Thoracic aorta (tissue), 2 donors: ENCODE measurements around the gene TULP1. TPM values are rescaled to one million over a fixed set of nuclear protein-coding genes. Genes with fewer than 3 reads are reported as not detected.

ENCODE experiments used
- ATAC-seq: fragments of 150-250 bp; one replicate; pipeline ENCODE4 v1.8.0; 2017; ENCODE audit warnings: low read depth; ENCODE audit not compliant: insufficient number of reproducible peaks, low FRiP score
- DNase-seq: peaks from one replicate; pipeline ENCODE4 v3.0.0-alpha.2; 2020; ENCODE audit warnings: low spot score
- H3K27ac ChIP-seq, 2 donors: fragments of 200-600 bp; sonication (generic); 1 replicate in 1 of 2; 2 replicates in 1 of 2; pipeline ENCODE4 v1.5.1; 2016; ENCODE audit warnings: mild to moderate bottlenecking in 2 of 2, moderate library complexity in 2 of 2
- H3K27me3 ChIP-seq: fragments of 200-600 bp; sonication (generic); replicated peaks from 2 replicates; pipeline ENCODE4 v1.6.0; 2016; ENCODE audit warnings: mild to moderate bottlenecking; ENCODE audit not compliant: insufficient read depth
- H3K36me3 ChIP-seq: fragments of 200-600 bp; sonication (generic); one replicate; pipeline ENCODE4 v1.5.1; 2016
- H3K4me1 ChIP-seq, 2 donors: fragments of 200-600 bp; sonication (generic); 1 replicate in 1 of 2; 2 replicates in 1 of 2; pipeline versions ENCODE4 v1.5.1 to v1.6.0; 2016; ENCODE audit warnings: low read depth in 2 of 2, mild to moderate bottlenecking in 1 of 2; ENCODE audit not compliant: control insufficient read depth in 1 of 2
- H3K4me3 ChIP-seq: fragments of 200-600 bp; sonication (generic); 2 replicates; pipeline ENCODE4 v1.5.1; 2016; ENCODE audit warnings: mild to moderate bottlenecking
- H3K9me3 ChIP-seq: fragments of 200-600 bp; sonication (generic); 2 replicates; pipeline ENCODE4 v1.5.1; 2016
- CTCF ChIP-seq: fragments of 200-600 bp; sonication (generic); IDR thresholded peaks from one replicate; pipeline ENCODE4 v1.5.1; 2019; ENCODE audit warnings: antibody characterized with exemption
- total RNA-seq, 2 donors: library from RNA; depleted of rRNA; stranded (reverse); fragments of >200 nt; gene quantifications; one replicate each; pipeline versions ENCODE4 v1.1.0 to v1.2.3, GENCODE V29; 2016

TULP1 gene
- total RNA-seq, 2 donors from 2014 or later = not detected

GRCh38 chr6:35471836-35472345, 40.8 kb downstream of the TULP1 start:
- H3K27ac ChIP-seq = no peak overlapping the region
- peaks cover 0 to 40% of the 10 kb centered on the region in 2 donors for H3K4me1 ChIP-seq
- H3K27me3 ChIP-seq = no peaks in the 10 kb centered on the region
- DNase-seq (no peak), ATAC-seq (no peak)
- no peaks in the 10 kb centered on the region for H3K9me3 ChIP-seq
- no peak for TF ChIP-seq CTCF
- H3K4me3 ChIP-seq = no peak overlapping the region
- H3K36me3 ChIP-seq = peaks cover 46% of the 10 kb centered on the region

- Histone ChIP-seq H3K27ac (peak overlapping the region; percentile 87), H3K4me3 (no peak overlapping the region), H3K36me3 (peaks cover 36% of the 10 kb centered on the region), H3K4me1 (peaks cover 0 to 40% of the 10 kb centered on the region in 2 donors), H3K9me3 (no peaks in the 10 kb centered on the region), H3K27me3 (no peaks in the 10 kb centered on the region)
- no peak for ATAC-seq
- TF ChIP-seq CTCF = no peak
- DNase-seq = no peak
These were observed 42.0 kb downstream of the TULP1 start for GRCh38 chr6:35470663-35471120.

GRCh38 chr6:35469751-35470662, 42.7 kb downstream of the TULP1 start:
- H3K4me1 ChIP-seq = peaks cover 0 to 40% of the 10 kb centered on the region in 2 donors
- H3K27me3 ChIP-seq = no peaks in the 10 kb centered on the region
- DNase-seq (no peak), ATAC-seq (no peak)
- TF ChIP-seq CTCF = no peak
- H3K9me3 ChIP-seq = no peaks in the 10 kb centered on the region
- H3K36me3 ChIP-seq = peaks cover 30% of the 10 kb centered on the region
- H3K27ac ChIP-seq = peak overlapping the region; percentile 87
- peak overlapping the region; percentile 98 for H3K4me3 ChIP-seq

- peaks cover 21% of the 10 kb centered on the region for H3K36me3 ChIP-seq
- H3K27ac ChIP-seq = peak overlapping the region; percentile 87
- H3K27me3 ChIP-seq = no peaks in the 10 kb centered on the region
- TF ChIP-seq CTCF = no peak
- ATAC-seq (no peak), DNase-seq (no peak)
- H3K9me3 ChIP-seq = no peaks in the 10 kb centered on the region
- peak overlapping the region; percentile 98 for H3K4me3 ChIP-seq
- H3K4me1 ChIP-seq = peaks cover 0 to 40% of the 10 kb centered on the region in 2 donors
These were observed 43.5 kb downstream of the TULP1 start for GRCh38 chr6:35468980-35469750.
